Panc1 (cell line): Measurements from ENCODE around the gene RHBDL3. TPM values are rescaled to one million over a fixed set of nuclear protein-coding genes. Genes with fewer than 3 reads are reported as not detected.

Experiments used
- ATAC-seq: fragments of 200-7000 bp; cut with Tn5 transposase; 2 replicates; pipeline ENCODE4 v1.9.1; 2020; ENCODE audit warnings: mild to moderate bottlenecking, moderate library complexity
- BruUV-seq: library from RNA; stranded (reverse); fragments of 400-500 nt; replicated peaks from 2 replicates; lab custom pipeline; 2021; lab: Mats Ljungman, UMichigan
- CTCF ChIA-PET: fragments of 300-600 bp; sonication (Branson Sonifier 250); formaldehyde crosslinking; loops from one replicate; lab custom pipeline; 2022; ENCODE audit warnings: antibody characterized with exemption; lab: Charles Lee
- POLR2A ChIA-PET: fragments of 300-600 bp; sonication (Branson Sonifier 250); formaldehyde crosslinking; loops from one replicate; lab custom pipeline; 2022; ENCODE audit warnings: antibody characterized with exemption; lab: Charles Lee
- DNase-seq: peaks from one replicate; pipeline ENCODE4 v3.0.0-alpha.2; 2010; ENCODE audit warnings: low read depth, low spot score
- H3K27ac ChIP-seq: 2 replicates; pipeline ENCODE4 v1.5.1; 2011; ENCODE audit warnings: mild to moderate bottlenecking, low read length, inconsistent platforms
- H3K27me3 ChIP-seq: fragments of 200-500 bp; sonication (Bioruptor generic); 2 replicates; pipeline ENCODE4 v1.6.0; 2014; ENCODE audit warnings: low read length, inconsistent platforms; ENCODE audit not compliant: control insufficient read depth, insufficient read depth
- H3K36me3 ChIP-seq: fragments of 200-500 bp; sonication (Bioruptor generic); 2 replicates; pipeline ENCODE4 v1.5.1; 2014; ENCODE audit warnings: inconsistent platforms, mild to moderate bottlenecking, low read length, moderate library complexity; ENCODE audit not compliant: control insufficient read depth, insufficient read depth
- H3K4me1 ChIP-seq: 2 replicates; pipeline ENCODE4 v1.5.1; 2011; ENCODE audit warnings: inconsistent platforms, mild to moderate bottlenecking, low read length, moderate library complexity; ENCODE audit not compliant: control insufficient read depth, insufficient read depth
- H3K4me3 ChIP-seq, 2 experiments: 2 replicates each; pipeline ENCODE4 v1.5.1; 2011 to 2012; ENCODE audit warnings: low read depth in 2 of 2, low read length in 2 of 2, mild to moderate bottlenecking in 2 of 2, inconsistent platforms in 1 of 2, moderate library complexity in 1 of 2
- H3K9me3 ChIP-seq: fragments of 200-500 bp; sonication (Bioruptor generic); 2 replicates; pipeline ENCODE4 v1.5.1; 2014; ENCODE audit warnings: low read depth, mild to moderate bottlenecking, inconsistent platforms, low read length, moderate library complexity; ENCODE audit not compliant: control insufficient read depth, insufficient read depth
- POLR2AphosphoS5 ChIP-seq: IDR thresholded peaks from 2 replicates; pipeline ENCODE4 v1.6.1; 2012; ENCODE audit warnings: mild to moderate bottlenecking, low read depth, low read length, moderate library complexity
- SIN3A ChIP-seq: IDR thresholded peaks from 2 replicates; pipeline ENCODE4 v1.6.1; 2012; ENCODE audit warnings: low read depth, mild to moderate bottlenecking, low read length, moderate library complexity, borderline replicate concordance; ENCODE audit not compliant: insufficient read depth
- TCF7L2 ChIP-seq: IDR thresholded peaks from 2 replicates; pipeline ENCODE4 v1.6.1; 2011; ENCODE audit warnings: mild to moderate bottlenecking, low read depth, low read length, inconsistent platforms
- in situ Hi-C: cut with HindIII; loops from 2 replicates; pipeline ENCODE4 v1.10.0; 2016; ENCODE audit warnings: low sequenced_read_pairs, low pct_unique_long_range_greater_than_20kb
- intact Hi-C: fragments of 100-400 bp; cut with micrococcal nuclease; formaldehyde crosslinking; loops from one replicate; pipeline ENCODE4 v1.10.0; 2022; ENCODE audit not compliant: unreplicated experiment
- total RNA-seq: library from RNA; stranded (reverse); gene quantifications from one replicate; pipeline ENCODE4 v1.2.1, GENCODE V29; 2021; ENCODE audit not compliant: unreplicated experiment
- TF ChIP-seq, protein P1 (sequence below), 2 experiments: IDR thresholded peaks; 2 replicates each; pipeline ENCODE4 v1.6.1; 2011 to 2012; ENCODE audit warnings: low read depth in 2 of 2, control low read depth in 1 of 2, low read length in 1 of 2, mild to moderate bottlenecking in 1 of 2, moderate library complexity in 1 of 2; ENCODE audit not compliant: insufficient read depth in 1 of 2
- TF ChIP-seq, protein P2 (sequence below): fragments of 450-650 bp; IDR thresholded peaks from 2 replicates; pipeline ENCODE4 v1.5.1; 2017; ENCODE audit warnings: mild to moderate bottlenecking

The RHBDL3 gene
- total RNA-seq, 1 experiment from 2014 or later: 3.2 TPM

DNA sequence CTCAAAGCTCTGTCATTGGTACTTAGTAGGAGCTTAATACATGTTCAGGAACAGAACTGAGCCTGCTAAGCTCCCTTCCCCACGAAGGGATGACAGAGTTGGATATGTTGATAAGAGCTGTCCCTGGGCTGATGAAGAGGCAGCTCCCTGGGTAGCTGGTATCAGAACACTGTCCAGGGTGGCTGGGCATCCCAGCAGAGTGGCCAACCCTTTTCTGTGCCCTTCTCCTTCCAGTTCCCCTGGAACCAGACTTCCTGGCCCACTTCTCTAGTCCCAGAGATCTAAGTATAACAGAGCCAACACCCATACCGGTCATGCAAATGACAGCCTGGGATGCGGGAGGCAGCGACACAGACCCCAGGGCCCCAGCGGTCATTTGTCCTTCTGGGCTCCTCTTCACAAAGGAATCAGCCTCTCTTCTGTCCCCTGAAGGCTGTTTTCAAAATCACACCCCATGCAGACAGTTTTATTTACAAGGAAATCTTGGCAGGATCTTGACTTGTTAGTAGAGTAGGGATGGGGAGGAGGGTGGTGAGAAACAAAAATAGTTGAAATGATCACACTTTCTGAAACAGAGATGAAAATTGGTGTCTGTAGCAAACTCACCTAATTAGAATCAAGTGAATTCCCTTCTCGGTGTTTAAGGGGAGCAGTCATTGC, 1.4 kb upstream of the RHBDL3 start:
- ChIA-PET POLR2A (no interaction called here), CTCF (no interaction called here)
- in situ Hi-C loops: no loop called here
- Histone ChIP-seq H3K27ac (no peak overlapping the region), H3K4me3 (no peak overlapping the region), H3K36me3 (no peaks in the 10 kb centered on the region), H3K9me3 (no peaks in the 10 kb centered on the region), H3K4me1 (peaks cover 5% of the 10 kb centered on the region; the same call in 1 of the 2 replicates), H3K27me3 (peaks cover 14% of the 10 kb centered on the region)
- no peak for TF ChIP-seq SIN3A
- TF ChIP-seq, protein P1, sequence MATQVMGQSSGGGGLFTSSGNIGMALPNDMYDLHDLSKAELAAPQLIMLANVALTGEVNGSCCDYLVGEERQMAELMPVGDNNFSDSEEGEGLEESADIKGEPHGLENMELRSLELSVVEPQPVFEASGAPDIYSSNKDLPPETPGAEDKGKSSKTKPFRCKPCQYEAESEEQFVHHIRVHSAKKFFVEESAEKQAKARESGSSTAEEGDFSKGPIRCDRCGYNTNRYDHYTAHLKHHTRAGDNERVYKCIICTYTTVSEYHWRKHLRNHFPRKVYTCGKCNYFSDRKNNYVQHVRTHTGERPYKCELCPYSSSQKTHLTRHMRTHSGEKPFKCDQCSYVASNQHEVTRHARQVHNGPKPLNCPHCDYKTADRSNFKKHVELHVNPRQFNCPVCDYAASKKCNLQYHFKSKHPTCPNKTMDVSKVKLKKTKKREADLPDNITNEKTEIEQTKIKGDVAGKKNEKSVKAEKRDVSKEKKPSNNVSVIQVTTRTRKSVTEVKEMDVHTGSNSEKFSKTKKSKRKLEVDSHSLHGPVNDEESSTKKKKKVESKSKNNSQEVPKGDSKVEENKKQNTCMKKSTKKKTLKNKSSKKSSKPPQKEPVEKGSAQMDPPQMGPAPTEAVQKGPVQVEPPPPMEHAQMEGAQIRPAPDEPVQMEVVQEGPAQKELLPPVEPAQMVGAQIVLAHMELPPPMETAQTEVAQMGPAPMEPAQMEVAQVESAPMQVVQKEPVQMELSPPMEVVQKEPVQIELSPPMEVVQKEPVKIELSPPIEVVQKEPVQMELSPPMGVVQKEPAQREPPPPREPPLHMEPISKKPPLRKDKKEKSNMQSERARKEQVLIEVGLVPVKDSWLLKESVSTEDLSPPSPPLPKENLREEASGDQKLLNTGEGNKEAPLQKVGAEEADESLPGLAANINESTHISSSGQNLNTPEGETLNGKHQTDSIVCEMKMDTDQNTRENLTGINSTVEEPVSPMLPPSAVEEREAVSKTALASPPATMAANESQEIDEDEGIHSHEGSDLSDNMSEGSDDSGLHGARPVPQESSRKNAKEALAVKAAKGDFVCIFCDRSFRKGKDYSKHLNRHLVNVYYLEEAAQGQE (IDR thresholded peaks at IDR 0.05; ENCODE audit: insufficient read depth in 1 of 2, low read depth in 2 of 2, low read length in 1 of 2): no peak
- no peak for TF ChIP-seq TCF7L2
- TF ChIP-seq, protein P2, sequence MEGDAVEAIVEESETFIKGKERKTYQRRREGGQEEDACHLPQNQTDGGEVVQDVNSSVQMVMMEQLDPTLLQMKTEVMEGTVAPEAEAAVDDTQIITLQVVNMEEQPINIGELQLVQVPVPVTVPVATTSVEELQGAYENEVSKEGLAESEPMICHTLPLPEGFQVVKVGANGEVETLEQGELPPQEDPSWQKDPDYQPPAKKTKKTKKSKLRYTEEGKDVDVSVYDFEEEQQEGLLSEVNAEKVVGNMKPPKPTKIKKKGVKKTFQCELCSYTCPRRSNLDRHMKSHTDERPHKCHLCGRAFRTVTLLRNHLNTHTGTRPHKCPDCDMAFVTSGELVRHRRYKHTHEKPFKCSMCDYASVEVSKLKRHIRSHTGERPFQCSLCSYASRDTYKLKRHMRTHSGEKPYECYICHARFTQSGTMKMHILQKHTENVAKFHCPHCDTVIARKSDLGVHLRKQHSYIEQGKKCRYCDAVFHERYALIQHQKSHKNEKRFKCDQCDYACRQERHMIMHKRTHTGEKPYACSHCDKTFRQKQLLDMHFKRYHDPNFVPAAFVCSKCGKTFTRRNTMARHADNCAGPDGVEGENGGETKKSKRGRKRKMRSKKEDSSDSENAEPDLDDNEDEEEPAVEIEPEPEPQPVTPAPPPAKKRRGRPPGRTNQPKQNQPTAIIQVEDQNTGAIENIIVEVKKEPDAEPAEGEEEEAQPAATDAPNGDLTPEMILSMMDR: no peak
- TF ChIP-seq POLR2AphosphoS5: no peak
- no peak for ATAC-seq
- no peak for DNase-seq
- intact Hi-C loops: no loop called here
- no TSS peak for BruUV-seq

GRCh38 chr17:32264823-32265191, 825 bp upstream of the RHBDL3 start:
- Histone ChIP-seq H3K9me3 (no peaks in the 10 kb centered on the region), H3K4me1 (peaks cover 5% of the 10 kb centered on the region; the same call in 1 of the 2 replicates), H3K27ac (no peak overlapping the region), H3K4me3 (no peak overlapping the region), H3K27me3 (peaks cover 14% of the 10 kb centered on the region), H3K36me3 (no peaks in the 10 kb centered on the region)
- ChIA-PET POLR2A (no interaction called here), CTCF (no interaction called here)
- BruUV-seq: no TSS peak
- no peak for TF ChIP-seq SIN3A
- TF ChIP-seq, protein P1 (IDR thresholded peaks at IDR 0.05; ENCODE audit: insufficient read depth in 1 of 2, low read depth in 2 of 2, low read length in 1 of 2): no peak
- no peak for TF ChIP-seq TCF7L2
- TF ChIP-seq, protein P2: no peak
- no peak for TF ChIP-seq POLR2AphosphoS5
- intact Hi-C loops: no loop called here
- ATAC-seq (no peak), DNase-seq (no peak)
- in situ Hi-C loops: no loop called here
